GM21723 (cell line): ENCODE results near the gene CISTR.
"Not testable (repeated sequence)": the region's sequence is repeated elsewhere in the genome, so short reads cannot be mapped to it uniquely, and the experiment has no call there.

Experiments
- ATAC-seq: cut with Tn5 transposase; IDR thresholded peaks from one replicate; pipeline ENCODE4 v1.9.1; 2021; ENCODE audit warnings: mild to moderate bottlenecking, moderate library complexity; ENCODE audit not compliant: unreplicated experiment

CISTR gene

GRCh38 chr12:53764615-53765014 is 12.8 kb upstream of the CISTR start:
- no peak for ATAC-seq

- not testable (repeated sequence) for ATAC-seq
These were observed 11.0 kb upstream of the CISTR start for GRCh38 chr12:53762793-53763192.

- ATAC-seq, result no peak
These were observed 9.5 kb upstream of the CISTR start for GRCh38 chr12:53761306-53761705.

- no peak for ATAC-seq
These were observed 7.5 kb upstream of the CISTR start for GRCh38 chr12:53759261-53759660.

- no peak for ATAC-seq
These were observed 6.9 kb upstream of the CISTR start for GRCh38 chr12:53758730-53759103.

- no peak for ATAC-seq
These were observed 6.4 kb upstream of the CISTR start for GRCh38 chr12:53758081-53758729.

GRCh38 chr12:53757101-53757770 is 5.5 kb upstream of the CISTR start:
- peak; percentile 57 for ATAC-seq

GRCh38 chr12:53756300-53757100 is 4.7 kb upstream of the CISTR start:
- no peak for ATAC-seq

- no peak for ATAC-seq
These were observed 4.1 kb upstream of the CISTR start for GRCh38 chr12:53755893-53756292.

GRCh38 chr12:53755451-53755891 is 3.7 kb upstream of the CISTR start:
- ATAC-seq, result no peak

- no peak for ATAC-seq
These were observed 3.0 kb upstream of the CISTR start for GRCh38 chr12:53754633-53755264.

GRCh38 chr12:53754188-53754585 is 2.4 kb upstream of the CISTR start:
- ATAC-seq, result peak; percentile 24

GRCh38 chr12:53752621-53753020 is 842 bp upstream of the CISTR start:
- no peak for ATAC-seq

- ATAC-seq, result no peak
These were observed 418 bp upstream of the CISTR start for GRCh38 chr12:53752192-53752601.

- ATAC-seq, result peak; percentile 29
These were observed 905 bp downstream of the CISTR start for GRCh38 chr12:53750812-53751335.

- ATAC-seq, result no peak
These were observed 1.6 kb downstream of the CISTR start for GRCh38 chr12:53749986-53750811.

- ATAC-seq, result no peak
These were observed 3.5 kb downstream of the CISTR start for GRCh38 chr12:53748072-53748840.

GRCh38 chr12:53747095-53747494 is 4.7 kb downstream of the CISTR start:
- no peak for ATAC-seq

- peak; percentile 47 for ATAC-seq
These were observed 5.1 kb downstream of the CISTR start for GRCh38 chr12:53746592-53747092.
